ENCODE data around the gene MECR.

DNA sequence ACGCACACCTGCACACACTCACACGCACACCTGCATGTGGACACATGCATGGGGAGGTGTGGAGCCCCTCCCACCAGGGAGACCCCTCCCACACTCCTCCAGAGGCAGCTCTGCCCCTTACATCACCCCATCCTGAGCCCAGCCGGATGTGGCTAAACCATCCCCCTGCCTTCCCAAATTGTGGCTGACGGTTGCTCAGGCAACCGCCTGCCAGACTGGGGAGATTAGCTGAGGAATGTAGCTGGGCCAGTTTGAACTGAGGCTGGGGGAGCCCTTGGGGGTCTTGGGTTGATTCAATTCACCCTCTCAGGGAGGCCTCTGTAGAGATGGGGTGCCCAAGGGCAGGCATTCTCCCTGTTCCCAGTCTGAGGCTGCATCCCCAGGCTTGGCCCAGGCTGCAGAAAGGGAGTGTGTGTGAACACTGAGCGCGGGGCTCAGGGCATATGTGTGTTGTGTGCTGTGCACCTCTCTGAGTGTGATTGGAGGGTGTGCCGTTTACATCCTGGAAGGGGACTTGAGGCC lies 18.5 kb upstream of the MECR start:
- no peak for TF ChIP-seq POLR2A (IDR thresholded peaks at IDR 0.05)
- TF ChIP-seq, protein P1, sequence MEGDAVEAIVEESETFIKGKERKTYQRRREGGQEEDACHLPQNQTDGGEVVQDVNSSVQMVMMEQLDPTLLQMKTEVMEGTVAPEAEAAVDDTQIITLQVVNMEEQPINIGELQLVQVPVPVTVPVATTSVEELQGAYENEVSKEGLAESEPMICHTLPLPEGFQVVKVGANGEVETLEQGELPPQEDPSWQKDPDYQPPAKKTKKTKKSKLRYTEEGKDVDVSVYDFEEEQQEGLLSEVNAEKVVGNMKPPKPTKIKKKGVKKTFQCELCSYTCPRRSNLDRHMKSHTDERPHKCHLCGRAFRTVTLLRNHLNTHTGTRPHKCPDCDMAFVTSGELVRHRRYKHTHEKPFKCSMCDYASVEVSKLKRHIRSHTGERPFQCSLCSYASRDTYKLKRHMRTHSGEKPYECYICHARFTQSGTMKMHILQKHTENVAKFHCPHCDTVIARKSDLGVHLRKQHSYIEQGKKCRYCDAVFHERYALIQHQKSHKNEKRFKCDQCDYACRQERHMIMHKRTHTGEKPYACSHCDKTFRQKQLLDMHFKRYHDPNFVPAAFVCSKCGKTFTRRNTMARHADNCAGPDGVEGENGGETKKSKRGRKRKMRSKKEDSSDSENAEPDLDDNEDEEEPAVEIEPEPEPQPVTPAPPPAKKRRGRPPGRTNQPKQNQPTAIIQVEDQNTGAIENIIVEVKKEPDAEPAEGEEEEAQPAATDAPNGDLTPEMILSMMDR (IDR thresholded peaks at IDR 0.05), result no peak

All from uterus (tissue), 2 donors.